ENCODE data around the gene EIF4A3.
"Not testable (repeated sequence)": the region's sequence is repeated elsewhere in the genome, so short reads cannot be mapped to it uniquely, and the experiment has no call there.

EIF4A3 gene

DNA sequence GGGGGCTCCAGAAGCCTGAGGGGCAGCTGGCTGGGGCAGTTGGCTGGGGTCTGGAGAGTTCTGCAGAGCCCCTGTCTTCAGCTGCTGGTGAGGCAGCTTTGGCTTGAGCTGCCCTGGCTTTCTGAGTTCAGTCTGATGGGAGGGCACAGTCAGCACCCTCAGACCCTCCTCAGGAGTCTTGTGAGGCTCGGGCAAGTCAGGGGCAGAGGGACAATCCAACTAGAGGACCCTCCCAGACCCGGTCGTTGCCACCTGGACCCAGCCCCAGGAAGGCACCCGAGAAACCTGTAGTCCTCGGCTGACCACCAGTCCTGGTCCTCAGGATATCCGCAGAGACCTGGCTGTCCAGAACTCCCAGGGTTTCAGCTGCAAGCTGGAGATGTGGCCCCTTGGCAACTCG, 24.8 kb upstream of the EIF4A3 start:
- no peak for DNase-seq

DNA sequence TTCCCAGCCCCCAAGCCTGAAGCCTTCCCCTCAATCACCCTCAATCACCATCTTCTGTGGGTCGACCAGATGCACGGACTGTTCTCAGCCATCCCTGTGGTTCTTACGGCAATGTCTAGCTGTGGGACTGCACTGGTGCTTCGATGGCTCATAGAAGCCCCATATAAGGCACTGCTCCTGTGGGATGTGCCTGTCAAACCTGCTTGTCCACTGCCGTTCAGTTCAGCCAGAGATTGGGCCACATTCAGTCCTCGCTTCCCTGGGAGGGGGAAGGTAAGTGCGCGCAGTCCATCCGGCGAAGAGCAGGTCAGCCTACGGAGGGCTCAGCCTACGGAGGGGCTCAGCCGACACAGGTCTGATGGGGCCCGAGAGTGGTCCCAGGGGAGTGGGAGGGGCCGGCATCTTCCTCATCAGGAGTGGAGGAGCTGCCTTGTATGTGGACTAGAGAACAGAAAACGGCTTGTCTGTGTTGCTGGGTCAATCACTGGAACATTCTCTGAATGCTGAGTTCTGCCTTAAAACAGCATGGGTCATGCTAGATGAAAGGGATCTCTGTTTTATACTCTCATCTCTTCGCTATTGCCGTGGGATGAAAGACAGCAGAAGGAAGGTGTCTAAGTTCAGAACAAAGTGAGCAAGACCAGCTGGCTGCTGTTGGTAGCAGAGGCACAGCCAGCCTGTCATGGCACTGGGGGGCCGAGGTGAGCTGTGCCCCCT, 23.0 kb upstream of the EIF4A3 start, which contains the start of gene CARD14:
CARD14 (plus strand) TSS at position 247 of the 717 bp plus-strand sequence. CDS start 11,409 bp downstream, outside the sequence.
- no peak for DNase-seq

DNA sequence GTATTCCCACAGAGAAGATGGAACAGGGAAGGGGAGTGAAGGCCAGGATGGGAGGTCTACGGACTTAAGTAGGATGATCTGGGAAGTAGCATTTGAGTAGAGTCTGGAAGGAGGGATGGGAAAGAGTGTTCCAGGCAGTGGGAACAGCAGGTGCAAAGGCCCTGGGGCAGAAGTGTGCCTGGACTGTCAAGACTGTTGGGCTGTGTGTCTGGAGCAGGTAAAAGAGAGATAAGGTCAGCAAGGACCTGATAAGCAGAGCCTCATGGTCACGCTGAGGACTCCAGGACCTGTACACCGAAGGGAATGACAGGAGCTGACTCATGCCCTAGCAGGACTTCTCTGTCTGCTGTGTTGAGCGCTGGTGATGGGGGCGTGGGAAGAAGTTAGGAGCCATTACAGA, 22.2 kb upstream of the EIF4A3 start:
- no peak for DNase-seq

- DNase-seq = no peak
Observed at GRCh38 chr17:80168371-80168770, 21.4 kb upstream of the EIF4A3 start.

GRCh38 chr17:80166446-80166845, 19.5 kb upstream of the EIF4A3 start:
- DNase-seq = no peak

DNA sequence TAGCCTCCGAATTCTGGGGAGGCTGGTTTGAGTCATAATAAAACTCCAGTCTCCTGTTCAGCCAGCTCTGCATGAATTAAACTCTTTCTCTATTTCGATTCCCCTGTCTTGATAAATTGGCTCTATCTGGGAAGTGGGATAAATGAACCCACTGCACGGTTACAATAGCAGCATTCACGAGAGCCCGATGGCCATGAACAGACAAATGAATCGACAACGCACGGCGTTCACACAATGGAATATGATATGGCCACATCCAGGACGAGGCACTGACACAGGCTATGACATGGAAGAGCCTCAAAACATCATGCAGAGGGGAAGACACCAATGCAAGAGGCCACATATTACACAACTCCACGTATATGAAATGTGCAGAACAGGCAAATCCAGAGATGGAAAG, 17.3 kb upstream of the EIF4A3 start:
- DNase-seq = no peak

DNA sequence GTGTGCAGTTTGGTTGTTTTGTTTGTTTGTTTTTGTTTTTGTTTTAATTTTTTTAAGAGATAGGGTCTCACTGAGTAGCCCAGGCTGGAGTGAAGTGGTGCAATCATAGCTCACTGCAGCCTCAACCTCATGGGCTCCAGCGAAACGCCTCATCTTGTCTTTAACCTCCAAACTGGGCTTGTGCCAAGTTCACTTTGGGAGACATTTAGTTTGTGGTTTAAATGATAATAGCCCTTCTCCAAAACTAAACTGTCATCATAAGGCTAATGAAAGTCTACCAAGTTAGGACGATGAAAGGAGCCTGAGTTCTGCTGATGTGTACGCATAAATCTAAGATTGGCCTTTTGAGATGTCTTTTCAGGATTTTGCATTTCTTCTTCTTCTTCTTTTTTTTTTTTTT, 16.4 kb upstream of the EIF4A3 start:
- no peak for DNase-seq

DNA sequence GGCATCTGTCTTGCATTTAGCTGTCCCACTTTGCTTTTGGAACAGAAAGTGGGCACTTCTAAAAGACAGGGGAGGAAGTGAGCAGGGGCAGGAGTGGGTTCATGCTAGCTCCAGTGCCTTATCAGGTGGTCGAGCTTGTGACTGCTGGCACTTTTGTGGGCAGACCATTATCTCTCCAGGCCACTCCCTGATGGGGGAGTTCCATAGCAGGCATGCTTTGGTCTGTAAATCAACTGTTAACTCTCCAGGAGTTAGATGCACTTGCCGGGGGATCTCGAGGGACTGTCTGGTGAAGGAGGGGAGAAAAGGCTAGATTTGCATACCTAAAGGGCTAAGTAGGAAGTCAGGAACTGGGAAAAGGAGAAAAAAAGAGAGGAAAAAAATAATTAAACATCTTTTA, 13.6 kb upstream of the EIF4A3 start:
- no peak for DNase-seq

DNA sequence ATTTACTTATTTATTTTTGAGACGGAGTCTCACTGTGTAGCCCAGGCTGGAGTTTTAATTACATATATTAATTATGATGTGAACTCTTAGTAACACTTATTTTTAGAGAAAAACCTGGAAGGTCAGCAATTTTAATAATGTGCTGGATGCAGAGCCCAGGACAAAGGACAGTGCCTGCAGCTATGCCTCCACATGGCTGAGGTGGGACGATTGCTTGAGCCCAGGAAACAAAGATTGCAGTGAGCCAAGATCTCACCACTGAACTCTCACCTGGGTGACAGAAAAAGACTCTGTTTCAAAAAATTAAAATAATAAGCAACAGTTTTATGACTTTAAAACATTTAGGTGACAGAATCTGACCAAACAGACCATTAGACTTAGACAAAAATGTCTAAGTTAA, 11.9 kb upstream of the EIF4A3 start:
- no peak for DNase-seq

- not testable (repeated sequence) for DNase-seq
Observed at GRCh38 chr17:80155600-80155999, 8.7 kb upstream of the EIF4A3 start.

DNA sequence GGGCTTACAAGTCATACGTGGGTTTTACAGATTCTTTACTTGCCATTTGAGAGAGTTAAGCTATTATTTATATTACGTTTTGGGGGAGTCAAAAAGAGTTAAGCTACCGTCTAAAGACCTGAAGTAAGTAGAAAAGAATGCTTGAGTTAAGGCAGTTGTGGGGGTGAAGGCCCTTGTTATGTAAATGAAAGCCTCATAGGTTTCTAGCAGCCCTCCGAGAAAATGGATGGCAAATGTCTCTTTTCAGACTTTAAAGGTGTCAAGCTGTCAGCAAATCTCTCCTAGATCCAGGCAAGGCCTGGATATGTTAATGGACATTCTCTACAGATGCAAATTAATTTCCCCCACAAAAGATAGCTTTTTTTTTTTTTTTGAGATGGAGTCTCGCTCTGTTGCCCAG, 7.2 kb upstream of the EIF4A3 start:
- DNase-seq = no peak

DNA sequence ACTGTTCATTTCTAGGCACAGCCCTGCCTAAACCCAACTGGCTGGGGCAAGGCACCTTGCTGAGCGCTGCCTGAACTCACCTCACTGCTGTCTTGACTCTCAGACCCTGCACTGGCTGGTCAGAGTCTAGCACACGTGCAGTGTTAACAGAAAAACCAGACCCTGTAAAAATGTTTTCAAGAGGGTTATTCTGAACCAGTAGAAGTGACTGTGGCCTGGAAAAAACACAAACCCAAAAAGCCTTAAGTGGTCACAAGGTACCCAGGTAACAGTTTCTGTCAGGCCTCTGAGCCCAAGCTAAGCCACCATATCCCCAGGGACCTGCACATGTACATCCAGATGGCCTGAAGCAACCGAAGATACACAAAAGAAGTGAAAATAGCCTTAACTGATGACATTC, 6.1 kb upstream of the EIF4A3 start:
- no peak for DNase-seq

GRCh38 chr17:80152081-80152702, 5.3 kb upstream of the EIF4A3 start:
- no peak for DNase-seq

DNA sequence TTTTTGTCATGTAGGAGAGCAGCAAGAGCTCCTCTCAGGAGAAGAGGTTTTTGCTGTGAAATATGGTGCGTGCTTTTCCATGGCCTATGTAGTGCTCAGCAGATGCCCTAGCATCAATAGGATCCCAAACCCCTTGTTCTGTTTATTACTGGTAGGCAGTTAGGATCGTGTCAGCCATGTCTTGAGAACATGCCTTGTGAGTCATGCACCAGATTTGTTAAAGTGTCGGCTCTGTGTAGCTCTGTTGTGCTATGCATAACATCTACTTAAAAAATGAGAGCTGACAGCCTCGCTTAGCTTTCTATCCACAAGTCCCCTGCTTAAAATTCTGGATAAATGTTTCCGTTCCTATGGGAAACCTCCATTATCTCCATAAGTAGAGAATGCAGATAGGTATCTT, 4.4 kb upstream of the EIF4A3 start:
- no peak for DNase-seq

- DNase-seq = no peak
Observed at GRCh38 chr17:80146121-80147034, 550 bp downstream of the EIF4A3 start.

GRCh38 chr17:80145076-80146075, 1.6 kb downstream of the EIF4A3 start:
- DNase-seq = no peak

DNA sequence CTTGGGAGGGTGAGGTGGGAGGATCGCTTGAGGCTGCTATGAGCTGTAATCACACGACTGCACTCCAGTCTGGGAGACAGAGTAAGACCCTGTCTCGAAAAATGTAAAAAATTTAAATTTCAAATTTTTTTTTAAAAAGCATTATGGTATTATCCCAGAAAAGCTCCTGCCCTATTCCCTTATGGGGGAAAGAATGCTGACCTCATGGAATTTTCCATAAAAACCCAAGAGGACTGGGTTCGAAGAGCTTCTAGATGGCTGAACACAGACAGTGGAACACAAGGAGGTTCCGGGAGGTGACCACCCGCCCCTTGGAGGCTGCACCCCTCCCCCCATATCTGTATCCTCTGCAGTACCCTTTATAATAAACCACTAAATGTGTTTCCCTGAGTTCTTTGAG, 4.0 kb downstream of the EIF4A3 start:
- DNase-seq = no peak

GRCh38 chr17:80141463-80142165, 5.3 kb downstream of the EIF4A3 start:
- DNase-seq = no peak

GRCh38 chr17:80138856-80139426, 8.0 kb downstream of the EIF4A3 start:
- DNase-seq = no peak

DNA sequence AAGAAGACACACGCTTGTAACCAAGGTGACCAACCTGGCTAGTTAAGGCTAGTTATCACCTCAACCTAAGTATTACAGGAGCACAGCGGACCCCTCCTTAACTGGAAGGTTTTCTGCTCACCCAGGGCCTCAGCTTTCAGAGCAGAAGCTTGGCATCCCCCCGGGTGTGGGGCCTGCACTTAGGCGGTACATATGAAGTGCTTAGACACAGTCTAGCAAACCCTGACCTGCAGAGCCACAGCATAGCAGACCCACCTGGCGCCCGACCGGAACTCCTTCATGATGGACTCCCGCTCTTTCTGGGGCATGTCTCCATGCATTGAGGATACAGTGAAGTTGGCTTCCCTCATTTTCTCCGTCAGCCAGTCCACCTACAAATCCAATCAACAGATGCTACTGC, 9.8 kb downstream of the EIF4A3 start:
- no peak for DNase-seq

DNA sequence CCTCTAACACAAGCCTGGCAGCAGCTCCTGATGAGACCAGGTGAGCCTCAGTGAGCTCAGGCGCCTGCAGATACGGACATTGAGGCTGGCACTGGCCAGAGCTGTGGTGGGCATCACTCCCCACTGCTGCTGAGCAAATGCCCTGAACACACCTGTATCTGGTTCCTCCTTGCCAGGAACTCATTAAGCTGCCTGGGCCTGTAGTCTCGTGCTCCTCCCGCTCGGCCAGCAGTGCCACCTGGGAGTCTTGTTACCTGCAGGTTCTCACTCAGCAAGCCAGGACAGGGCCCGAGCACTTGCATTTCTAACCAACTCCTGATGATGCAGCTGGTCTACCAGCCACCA, 13.3 kb downstream of the EIF4A3 start:
- no peak for DNase-seq

Measured in midbrain (tissue), 1 donor.